ENCODE results near the gene COL5A2.

The COL5A2 gene

GRCh38 chr2:189014449-189015138 is 165.0 kb downstream of the COL5A2 start:
- no peak for TF ChIP-seq CTCF (IDR thresholded peaks at IDR 0.05; ENCODE audit: insufficient read depth, low read length, missing control alignments)
- no peak for DNase-seq (ENCODE audit: low read depth, low spot score)
- CTCF ChIA-PET: interaction anchor here (1.1 kb wide), 1 partner anchor 10 kb away, joined by 3 read pairs; no protein-coding TSS in a partner anchor
- H3K4me3 ChIP-seq (ENCODE audit: low read depth, low read length): no peak overlapping the region
- POLR2A ChIA-PET: no interaction called here

GRCh38 chr2:189013671-189014448 is 165.7 kb downstream of the COL5A2 start:
- ChIA-PET CTCF (interaction anchor here (1.0 to 1.1 kb wide), 2 partner anchors 9 to 11 kb away, joined by 3 read pairs; no protein-coding TSS in a partner anchor), POLR2A (no interaction called here)
- no peak for TF ChIP-seq CTCF (IDR thresholded peaks at IDR 0.05; ENCODE audit: insufficient read depth, low read length, missing control alignments)
- H3K4me3 ChIP-seq (ENCODE audit: low read depth, low read length): no peak overlapping the region
- no peak for DNase-seq (ENCODE audit: low read depth, low spot score)

- no peak overlapping the region for H3K4me3 ChIP-seq (ENCODE audit: low read depth, low read length)
- CTCF ChIA-PET: interaction anchor here (1.0 kb wide), 1 partner anchor 8 kb away, joined by 3 read pairs; no protein-coding TSS in a partner anchor
- POLR2A ChIA-PET: no interaction called here
- no peak for DNase-seq (ENCODE audit: low read depth, low spot score)
- TF ChIP-seq CTCF (IDR thresholded peaks at IDR 0.05; ENCODE audit: insufficient read depth, low read length, missing control alignments): no peak
Observed at GRCh38 chr2:189013031-189013430, 166.5 kb downstream of the COL5A2 start.

- no peak overlapping the region for H3K4me3 ChIP-seq (ENCODE audit: low read depth, low read length)
- no peak for DNase-seq (ENCODE audit: low read depth, low spot score)
- CTCF ChIA-PET: no interaction called here
- POLR2A ChIA-PET: no interaction called here
- no peak for TF ChIP-seq CTCF (IDR thresholded peaks at IDR 0.05; ENCODE audit: insufficient read depth, low read length, missing control alignments)
Observed at GRCh38 chr2:189012351-189012750, 167.2 kb downstream of the COL5A2 start.

GRCh38 chr2:189010536-189010935 is 169.0 kb downstream of the COL5A2 start:
- no peak for TF ChIP-seq CTCF (IDR thresholded peaks at IDR 0.05; ENCODE audit: insufficient read depth, low read length, missing control alignments)
- no peak for DNase-seq (ENCODE audit: low read depth, low spot score)
- ChIA-PET POLR2A (no interaction called here), CTCF (no interaction called here)
- no peak overlapping the region for H3K4me3 ChIP-seq (ENCODE audit: low read depth, low read length)

GRCh38 chr2:189008555-189009262 is 170.9 kb downstream of the COL5A2 start:
- CTCF ChIA-PET: interaction anchor here (0.8 kb wide), 1 partner anchor 25 kb away, joined by 3 read pairs; no protein-coding TSS in a partner anchor
- no peak for DNase-seq (ENCODE audit: low read depth, low spot score)
- POLR2A ChIA-PET: no interaction called here
- TF ChIP-seq CTCF (IDR thresholded peaks at IDR 0.05; ENCODE audit: insufficient read depth, low read length, missing control alignments): no peak
- no peak overlapping the region for H3K4me3 ChIP-seq (ENCODE audit: low read depth, low read length)

All from AG04449 (cell line).